Retinal pigment epithelial cell (primary cell): Measurements from ENCODE around the gene EGFL6.

Experiments
- DNase-seq: peaks from one replicate; pipeline ENCODE4 v3.0.0-alpha.2; 2010; ENCODE audit warnings: low read depth
- H3K4me3 ChIP-seq: 2 replicates; pipeline ENCODE4 v1.5.1; 2011; ENCODE audit warnings: mild to moderate bottlenecking, low read length, control low read depth, moderate library complexity
- CTCF ChIP-seq: conservative IDR thresholded peaks from 2 replicates; pipeline ENCODE4 v1.5.1; 2011; ENCODE audit warnings: low read depth, low read length, control low read depth, inconsistent platforms

Gene EGFL6

GRCh38 chrX:13651150-13651549 is 81.7 kb downstream of the EGFL6 start:
- H3K4me3 ChIP-seq: no peak overlapping the region
- DNase-seq: no peak
- no peak for TF ChIP-seq CTCF

- peak overlapping the region; percentile 77 for H3K4me3 ChIP-seq
- no peak for TF ChIP-seq CTCF
- no peak for DNase-seq
Measured at GRCh38 chrX:13652287-13652793, 82.9 kb downstream of the EGFL6 start.

- H3K4me3 ChIP-seq: peak within 1 kb of the TSS; percentile 77
- TF ChIP-seq CTCF: no peak
- DNase-seq: peak; percentile 93
Measured at GRCh38 chrX:13652850-13653693, 83.7 kb downstream of the EGFL6 start, which contains the start of gene TCEANC. TCEANC (plus strand) TSS chrX:13653141; CDS start chrX:13662509, 9,368 bp downstream.

GRCh38 chrX:13654116-13654515 is 84.7 kb downstream of the EGFL6 start:
- no peak for DNase-seq
- H3K4me3 ChIP-seq: peak overlapping the region; percentile 77
- TF ChIP-seq CTCF: no peak

- DNase-seq: no peak
- H3K4me3 ChIP-seq: no peak overlapping the region
- TF ChIP-seq CTCF: no peak
Measured at GRCh38 chrX:13655674-13656073, 86.3 kb downstream of the EGFL6 start.

- TF ChIP-seq CTCF: peak; percentile 70
- no peak for DNase-seq
- H3K4me3 ChIP-seq: no peak overlapping the region
Measured at GRCh38 chrX:13658602-13659001, 89.2 kb downstream of the EGFL6 start.

- TF ChIP-seq CTCF: no peak
- DNase-seq: no peak
- H3K4me3 ChIP-seq: no peak overlapping the region
Measured at GRCh38 chrX:13659063-13659462, 89.7 kb downstream of the EGFL6 start.
